Activated naive CD4-positive, alpha-beta T cell treated with anti-CD3 and anti-CD28 coated beads for 36 hours (primary cell): ENCODE measurements around the gene SCGB3A2. TPM values are rescaled to one million over a fixed set of nuclear protein-coding genes. Genes with fewer than 3 reads are reported as not detected.
"Not testable (repeated sequence)": the region's sequence is repeated elsewhere in the genome, so short reads cannot be mapped to it uniquely, and the experiment has no call there.

Experiments used
- CTCF ChIA-PET: fragments of 350-600 bp; sonication (Branson Sonifier 250); formaldehyde crosslinking; loops from one replicate; lab custom pipeline; 2021; ENCODE audit warnings: antibody characterized with exemption; lab: Charles Lee
- DNase-seq: peaks from one replicate; pipeline ENCODE4 v3.0.0-alpha.2; 2020
- H3K27ac Mint-ChIP-seq: one replicate; pipeline ENCODE4 v1.8.0; 2021; ENCODE audit warnings: mild to moderate bottlenecking, mixed read lengths
- H3K27me3 Mint-ChIP-seq: one replicate; pipeline ENCODE4 v1.8.0; 2021; ENCODE audit warnings: low read depth, mixed read lengths
- H3K36me3 Mint-ChIP-seq: one replicate; pipeline ENCODE4 v1.8.0; 2021; ENCODE audit warnings: low read depth, mixed read lengths
- H3K4me1 Mint-ChIP-seq: one replicate; pipeline ENCODE4 v1.8.0; 2021; ENCODE audit warnings: low read depth, mixed read lengths
- H3K4me3 Mint-ChIP-seq: one replicate; pipeline ENCODE4 v1.8.0; 2021; ENCODE audit warnings: mild to moderate bottlenecking, moderate library complexity, mixed read lengths
- H3K9me3 Mint-ChIP-seq: one replicate; pipeline ENCODE4 v1.8.0; 2021; ENCODE audit warnings: mixed read lengths
- intact Hi-C: fragments of 100-400 bp; cut with micrococcal nuclease; formaldehyde crosslinking; loops from one replicate; pipeline ENCODE4 v1.15.1; 2023
- total RNA-seq, 2 experiments: library from RNA; stranded (reverse); gene quantifications; one replicate each; pipeline ENCODE4 v1.2.3, GENCODE V29; 2021

SCGB3A2 gene
- total RNA-seq, 2 experiments from 2014 or later: not detected

DNA sequence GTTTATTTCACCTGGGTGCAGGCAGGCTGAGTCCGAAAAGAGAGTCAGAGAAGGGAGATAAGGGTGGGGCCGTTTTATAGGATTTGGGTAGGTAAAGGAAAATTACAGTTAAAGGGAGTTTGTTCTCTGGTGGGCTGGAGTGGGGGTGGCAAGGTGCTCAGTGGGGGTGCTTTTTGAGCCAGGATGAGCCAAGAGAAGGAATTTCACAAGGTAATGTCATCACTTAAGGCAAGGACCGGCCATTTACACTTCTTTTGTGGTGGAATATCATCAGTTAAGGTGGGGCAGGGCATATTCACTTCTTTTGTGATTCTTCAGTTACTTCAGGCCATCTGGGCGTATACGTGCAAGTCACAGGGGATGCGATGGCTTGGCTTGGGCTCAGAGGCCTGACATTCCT lies 8.6 kb upstream of the SCGB3A2 start:
- CTCF ChIA-PET, H3K9me3 Mint-ChIP-seq, H3K4me3 Mint-ChIP-seq: not testable (repeated sequence)

DNA sequence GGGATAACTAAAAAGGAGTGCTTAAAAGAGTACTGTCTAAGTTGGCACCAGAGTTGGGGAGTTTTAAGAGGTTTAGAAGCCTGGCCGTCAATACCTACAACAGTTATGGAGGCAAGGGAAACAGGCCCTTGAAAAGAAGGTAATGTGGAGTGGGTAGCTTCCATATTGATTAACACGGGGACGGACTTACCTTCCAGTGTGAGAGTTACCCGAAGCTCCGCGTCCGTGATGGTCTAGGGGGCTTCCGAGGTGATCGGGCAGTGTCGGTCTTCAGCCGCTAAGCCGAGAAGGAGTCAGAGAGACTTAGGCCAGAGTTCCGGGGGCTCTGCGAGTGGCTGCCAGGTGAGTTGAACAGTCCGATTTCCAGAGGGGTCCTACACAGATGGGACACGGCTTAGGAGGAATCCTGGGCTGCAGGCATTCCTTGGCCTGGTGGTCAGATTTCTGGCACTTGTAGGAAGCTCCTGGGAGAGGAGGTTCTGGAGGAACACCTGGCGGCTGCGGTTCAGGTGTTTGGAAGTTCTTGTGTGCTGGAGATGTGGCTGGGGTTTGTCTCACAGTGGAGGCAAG lies 6.4 kb upstream of the SCGB3A2 start:
- intact Hi-C loops, H3K9me3 Mint-ChIP-seq, CTCF ChIA-PET, H3K4me3 Mint-ChIP-seq, H3K27me3 Mint-ChIP-seq, DNase-seq, H3K36me3 Mint-ChIP-seq, H3K27ac Mint-ChIP-seq, H3K4me1 Mint-ChIP-seq: not testable (repeated sequence)

More for the DNA sequence above, 8.6 kb upstream of the SCGB3A2 start:
- H3K27ac Mint-ChIP-seq, H3K36me3 Mint-ChIP-seq, H3K4me1 Mint-ChIP-seq, H3K27me3 Mint-ChIP-seq, intact Hi-C loops, DNase-seq: not testable (repeated sequence)

- not testable (repeated sequence) for H3K4me1 Mint-ChIP-seq
These were observed 5.6 kb upstream of the SCGB3A2 start for GRCh38 chr5:147872744-147873435.

DNA sequence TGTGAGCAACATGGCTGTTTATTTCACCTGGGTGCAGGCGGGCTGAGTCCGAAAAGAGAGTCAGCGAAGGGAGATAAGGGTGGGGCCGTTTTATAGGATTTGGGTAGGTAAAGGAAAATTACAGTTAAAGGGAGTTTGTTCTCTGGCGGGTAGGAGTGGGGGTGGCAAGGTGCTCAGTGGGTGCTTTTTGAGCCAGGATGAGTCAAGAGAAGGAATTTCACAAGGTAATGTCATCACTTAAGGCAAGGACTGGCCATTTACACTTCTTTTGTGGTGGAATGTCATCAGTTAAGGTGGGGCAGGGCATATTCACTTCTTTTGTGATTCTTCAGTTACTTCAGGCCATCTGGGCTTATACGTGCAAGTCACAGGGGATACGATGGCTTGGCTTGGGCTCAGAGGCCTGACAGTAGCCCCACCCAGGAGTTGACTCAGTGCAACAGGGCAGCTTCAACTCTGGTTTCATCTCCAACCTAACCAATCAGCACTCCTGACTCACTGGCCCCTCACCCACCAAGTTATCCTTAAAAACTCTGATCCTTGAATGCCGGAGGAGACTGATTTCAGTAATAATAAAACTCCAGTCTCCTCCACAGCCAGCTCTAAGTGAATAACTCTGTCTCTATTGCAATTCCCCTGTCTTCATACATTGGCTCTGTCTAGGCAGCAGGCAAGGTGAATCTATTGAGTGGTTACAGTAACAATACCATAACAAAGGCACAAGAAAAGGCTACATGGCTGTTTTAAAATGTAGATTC lies 4.2 kb upstream of the SCGB3A2 start:
- DNase-seq, H3K27ac Mint-ChIP-seq, CTCF ChIA-PET: not testable (repeated sequence)

More at GRCh38 chr5:147872744-147873435, 5.6 kb upstream of the SCGB3A2 start:
- intact Hi-C loops, H3K27ac Mint-ChIP-seq, H3K36me3 Mint-ChIP-seq, DNase-seq, H3K27me3 Mint-ChIP-seq, H3K9me3 Mint-ChIP-seq, H3K4me3 Mint-ChIP-seq: not testable (repeated sequence)
- CTCF ChIA-PET: interaction anchor here (0.7 kb wide), 1 partner anchor 15 kb away, joined by 3 read pairs; no protein-coding TSS in a partner anchor

DNA sequence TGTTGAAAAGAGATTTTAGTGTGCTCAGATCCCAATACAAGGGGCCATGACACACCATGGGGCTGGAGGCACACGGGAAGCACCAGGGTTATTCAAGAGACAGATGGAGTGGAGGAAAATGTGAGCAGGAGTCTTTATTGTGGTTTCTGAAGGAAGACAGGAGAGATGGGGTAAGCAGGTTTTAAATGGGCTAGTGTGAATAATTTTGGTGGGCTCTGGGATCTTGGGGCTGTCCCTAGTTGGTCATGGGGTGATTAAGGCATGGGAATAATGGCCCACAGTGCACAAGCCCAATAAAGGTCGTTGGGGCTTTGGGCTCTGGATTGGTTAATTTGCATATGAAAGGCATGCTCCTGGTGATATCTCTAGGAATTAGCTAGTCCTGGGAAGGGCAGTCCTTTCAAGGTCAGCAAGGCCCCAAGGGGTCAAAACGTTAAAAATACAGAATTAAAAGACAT lies 3.6 kb upstream of the SCGB3A2 start:
- no peak overlapping the region for H3K27ac Mint-ChIP-seq
- no peak for DNase-seq
- H3K9me3 Mint-ChIP-seq: peaks cover 2% of the 10 kb centered on the region
- intact Hi-C loops: no loop called here
- no peaks in the 10 kb centered on the region for H3K36me3 Mint-ChIP-seq
- H3K27me3 Mint-ChIP-seq: peaks cover 2% of the 10 kb centered on the region
- CTCF ChIA-PET: no interaction called here
- no peaks in the 10 kb centered on the region for H3K4me1 Mint-ChIP-seq
- H3K4me3 Mint-ChIP-seq: no peak overlapping the region

More for the DNA sequence above, 4.2 kb upstream of the SCGB3A2 start:
- H3K27me3 Mint-ChIP-seq, H3K9me3 Mint-ChIP-seq, H3K4me1 Mint-ChIP-seq, H3K4me3 Mint-ChIP-seq, intact Hi-C loops, H3K36me3 Mint-ChIP-seq: not testable (repeated sequence)

DNA sequence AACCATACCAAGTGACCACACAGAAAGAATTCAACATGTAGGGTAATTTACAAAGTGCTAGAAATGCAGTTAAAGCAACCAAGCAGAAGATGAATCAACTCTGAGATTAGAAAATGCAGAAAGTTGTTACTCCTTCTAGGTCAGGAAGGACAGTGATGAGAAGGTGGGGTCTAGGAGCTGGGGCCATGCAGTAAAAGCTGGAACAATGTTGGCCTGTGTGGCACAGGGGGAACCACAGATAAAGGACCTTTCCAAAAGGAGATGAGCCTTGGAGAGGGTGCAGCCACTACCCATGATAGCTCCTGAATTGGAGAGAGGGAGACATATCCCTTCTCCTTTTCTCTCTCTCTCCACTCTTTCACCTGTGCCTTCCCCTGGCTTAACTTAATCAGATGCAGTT lies 2.4 kb upstream of the SCGB3A2 start:
- intact Hi-C loops: no loop called here
- Mint-ChIP-seq H3K9me3 (peaks cover 2% of the 10 kb centered on the region), H3K27ac (no peak overlapping the region), H3K36me3 (no peaks in the 10 kb centered on the region), H3K4me1 (no peaks in the 10 kb centered on the region), H3K4me3 (no peak overlapping the region), H3K27me3 (peaks cover 7% of the 10 kb centered on the region)
- no peak for DNase-seq
- CTCF ChIA-PET: no interaction called here

GRCh38 chr5:147876626-147877025 lies 1.9 kb upstream of the SCGB3A2 start:
- Mint-ChIP-seq H3K27ac (no peak overlapping the region), H3K4me3 (no peak overlapping the region), H3K27me3 (peaks cover 7% of the 10 kb centered on the region), H3K9me3 (peaks cover 2% of the 10 kb centered on the region), H3K4me1 (no peaks in the 10 kb centered on the region), H3K36me3 (no peaks in the 10 kb centered on the region)
- CTCF ChIA-PET: no interaction called here
- intact Hi-C loops: no loop called here
- no peak for DNase-seq

DNA sequence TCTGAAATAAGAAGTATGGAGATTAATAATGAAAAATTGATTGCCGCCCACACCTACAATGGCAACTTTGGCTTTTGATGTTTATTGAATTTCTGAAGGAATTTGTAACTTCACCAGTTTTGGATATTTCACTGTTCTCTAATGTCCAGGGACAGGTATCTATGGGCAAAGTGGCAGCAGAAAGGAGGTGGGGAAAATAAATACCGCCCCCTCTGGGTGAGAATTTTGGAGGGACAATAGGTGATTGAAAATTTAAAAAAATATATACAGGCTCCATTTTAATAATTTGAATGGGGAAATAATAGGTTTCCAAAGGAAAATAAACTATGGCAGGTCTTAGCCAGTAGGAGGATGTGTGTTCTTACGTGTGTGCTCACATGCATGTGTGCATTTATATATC lies 1.3 kb downstream of the SCGB3A2 start:
- no peak overlapping the region for H3K27ac Mint-ChIP-seq
- H3K4me3 Mint-ChIP-seq: no peak overlapping the region
- peaks cover 8% of the 10 kb centered on the region for H3K27me3 Mint-ChIP-seq
- intact Hi-C loops: no loop called here
- H3K9me3 Mint-ChIP-seq: no peaks in the 10 kb centered on the region
- no peaks in the 10 kb centered on the region for H3K36me3 Mint-ChIP-seq
- H3K4me1 Mint-ChIP-seq: no peaks in the 10 kb centered on the region
- CTCF ChIA-PET: interaction anchor here (1.3 kb wide), 1 partner anchor 22 kb away, joined by 3 read pairs; no protein-coding TSS in a partner anchor
- no peak for DNase-seq

- Mint-ChIP-seq H3K4me1 (no peaks in the 10 kb centered on the region), H3K9me3 (no peaks in the 10 kb centered on the region), H3K4me3 (no peak overlapping the region), H3K27ac (no peak overlapping the region), H3K27me3 (peaks cover 14% of the 10 kb centered on the region), H3K36me3 (no peaks in the 10 kb centered on the region)
- CTCF ChIA-PET: interaction anchor here (1.3 kb wide), 1 partner anchor 23 kb away, joined by 3 read pairs; no protein-coding TSS in a partner anchor
- no peak for DNase-seq
- intact Hi-C loops: no loop called here
These were observed 2.0 kb downstream of the SCGB3A2 start for GRCh38 chr5:147880487-147880886.

GRCh38 chr5:147882586-147883313 lies 4.2 kb downstream of the SCGB3A2 start:
- intact Hi-C loops: no loop called here
- no peaks in the 10 kb centered on the region for H3K36me3 Mint-ChIP-seq
- H3K4me3 Mint-ChIP-seq: no peak overlapping the region
- DNase-seq: no peak
- H3K9me3 Mint-ChIP-seq: no peaks in the 10 kb centered on the region
- CTCF ChIA-PET: no interaction called here
- H3K4me1 Mint-ChIP-seq: no peaks in the 10 kb centered on the region
- H3K27me3 Mint-ChIP-seq: peaks cover 14% of the 10 kb centered on the region
- no peak overlapping the region for H3K27ac Mint-ChIP-seq

- H3K4me3 Mint-ChIP-seq: no peak overlapping the region
- no peaks in the 10 kb centered on the region for H3K4me1 Mint-ChIP-seq
- CTCF ChIA-PET: no interaction called here
- DNase-seq: no peak
- intact Hi-C loops: loop anchor here (1.0 to 5.0 kb wide), 2 partner anchors 48 to 235 kb away; no protein-coding TSS in a partner anchor
- no peak overlapping the region for H3K27ac Mint-ChIP-seq
- peaks cover 8% of the 10 kb centered on the region for H3K27me3 Mint-ChIP-seq
- H3K36me3 Mint-ChIP-seq: no peaks in the 10 kb centered on the region
- no peaks in the 10 kb centered on the region for H3K9me3 Mint-ChIP-seq
These were observed 8.6 kb downstream of the SCGB3A2 start for GRCh38 chr5:147887026-147887627.

DNA sequence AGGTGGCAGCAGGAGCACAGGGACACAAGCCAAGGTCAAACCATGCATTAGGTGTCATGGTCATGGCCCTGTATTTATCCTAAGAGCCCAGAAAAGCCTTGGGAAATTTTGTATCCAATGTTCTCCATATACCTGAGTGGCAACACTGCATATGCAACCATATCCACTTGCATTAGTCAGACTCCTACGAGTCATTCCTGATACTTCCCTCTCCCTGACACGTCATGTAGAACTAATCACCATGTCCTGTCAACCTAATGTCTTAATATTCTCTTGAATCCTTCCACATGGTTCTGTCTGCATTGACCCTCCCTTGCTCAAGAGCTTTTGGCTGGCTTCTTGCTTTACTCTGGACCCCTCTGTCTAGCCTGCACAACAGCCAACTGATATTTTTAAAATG lies 9.4 kb downstream of the SCGB3A2 start:
- H3K4me3 Mint-ChIP-seq: no peak overlapping the region

More for the DNA sequence above, 9.4 kb downstream of the SCGB3A2 start:
- DNase-seq: no peak
- Mint-ChIP-seq H3K27me3 (peaks cover 8% of the 10 kb centered on the region), H3K4me1 (no peaks in the 10 kb centered on the region), H3K27ac (no peak overlapping the region), H3K9me3 (no peaks in the 10 kb centered on the region), H3K36me3 (no peaks in the 10 kb centered on the region)
- CTCF ChIA-PET: no interaction called here
- intact Hi-C loops: loop anchor here (1.0 to 5.0 kb wide), 2 partner anchors 47 to 234 kb away; no protein-coding TSS in a partner anchor
